Measurements from ENCODE around the gene LSM3. TPM values are rescaled to one million over a fixed set of nuclear protein-coding genes. Genes with fewer than 3 reads are reported as not detected.
"Not testable (repeated sequence)": the region's sequence is repeated elsewhere in the genome, so short reads cannot be mapped to it uniquely, and the experiment has no call there.

The LSM3 gene
- total and polyA plus RNA-seq, 5 donors: 13.5 to 17.8 (median 16.1) TPM

DNA sequence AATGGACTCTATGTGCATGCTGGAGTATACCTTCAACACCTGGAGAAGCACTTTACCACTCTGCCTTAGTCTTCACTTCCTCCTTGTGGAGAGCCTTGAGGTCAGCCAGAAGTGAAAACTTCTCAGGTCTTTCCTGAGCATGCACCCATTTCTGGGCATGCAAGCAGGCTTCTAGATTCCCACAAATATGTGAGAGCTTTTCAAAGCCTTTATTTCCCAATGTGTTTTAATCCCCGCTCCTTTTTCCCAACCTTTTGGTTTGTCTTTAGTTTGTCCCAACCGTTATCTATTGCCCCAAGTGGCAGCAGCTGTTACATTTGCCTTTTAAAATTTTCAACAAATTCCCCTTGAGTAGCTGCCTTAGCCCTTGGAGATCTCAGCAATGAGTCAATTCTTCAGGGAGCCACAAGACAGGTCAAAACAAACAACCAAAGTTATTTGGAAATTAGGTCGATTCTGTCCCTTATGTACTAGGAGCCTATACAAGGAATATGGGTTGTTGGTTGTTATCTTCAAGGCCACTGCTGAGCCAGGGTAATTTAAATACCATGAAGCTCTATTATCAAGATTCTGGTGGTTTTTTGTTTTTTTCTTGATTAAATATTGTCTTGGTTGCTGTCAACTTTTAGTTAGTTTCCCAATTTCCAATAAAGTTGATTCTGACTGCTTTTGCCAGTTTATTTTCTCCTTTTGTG lies 44.4 kb downstream of the LSM3 start:
- DNase-seq: no peak
- Histone ChIP-seq H3K4me3 (ENCODE audit: low read length) (no peak overlapping the region), H3K9me3 (ENCODE audit: control insufficient read depth, low read length) (no peaks in the 10 kb centered on the region), H3K27me3 (ENCODE audit: control insufficient read depth, insufficient read depth) (no peaks in the 10 kb centered on the region), H3K27ac (ENCODE audit: low read length) (no peak overlapping the region), H3K4me1 (ENCODE audit: control insufficient read depth, insufficient read depth, low read length) (peaks cover 6% of the 10 kb centered on the region)
- no peak for ATAC-seq
- intact Hi-C loops (cut with DNase I): no loop called here
- WGBS: 66% methylated on average over 3 of the region's 3 CpGs

DNA sequence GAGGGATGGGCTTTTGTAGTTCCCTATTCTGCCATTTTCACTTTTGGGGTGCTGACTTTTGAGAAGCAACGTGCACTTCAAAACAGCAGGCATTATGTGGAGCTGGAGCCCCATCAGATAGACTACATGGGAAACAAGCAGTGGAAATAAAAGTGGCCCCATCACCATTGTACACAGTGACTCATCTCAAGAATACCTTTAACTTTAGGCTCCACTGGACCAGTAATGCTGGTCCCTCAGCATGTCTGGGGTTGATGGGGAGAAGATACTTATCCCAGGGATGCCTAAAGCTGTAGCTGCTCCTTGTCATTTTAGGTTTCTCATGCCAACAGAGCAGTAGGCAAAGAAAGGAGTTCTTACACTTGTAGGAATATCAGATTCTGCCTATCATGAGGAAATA lies 45.0 kb downstream of the LSM3 start:
- H3K9me3 ChIP-seq (ENCODE audit: control insufficient read depth, low read length): no peaks in the 10 kb centered on the region
- WGBS: 78% methylated on average over 1 of the region's 1 CpG
- no peak overlapping the region for H3K27ac ChIP-seq (ENCODE audit: low read length)
- peaks cover 6% of the 10 kb centered on the region for H3K4me1 ChIP-seq (ENCODE audit: control insufficient read depth, insufficient read depth, low read length)
- DNase-seq (no peak), ATAC-seq (no peak)
- H3K4me3 ChIP-seq (ENCODE audit: low read length): no peak overlapping the region
- no peaks in the 10 kb centered on the region for H3K27me3 ChIP-seq (ENCODE audit: control insufficient read depth, insufficient read depth)
- intact Hi-C loops (cut with DNase I): no loop called here

DNA sequence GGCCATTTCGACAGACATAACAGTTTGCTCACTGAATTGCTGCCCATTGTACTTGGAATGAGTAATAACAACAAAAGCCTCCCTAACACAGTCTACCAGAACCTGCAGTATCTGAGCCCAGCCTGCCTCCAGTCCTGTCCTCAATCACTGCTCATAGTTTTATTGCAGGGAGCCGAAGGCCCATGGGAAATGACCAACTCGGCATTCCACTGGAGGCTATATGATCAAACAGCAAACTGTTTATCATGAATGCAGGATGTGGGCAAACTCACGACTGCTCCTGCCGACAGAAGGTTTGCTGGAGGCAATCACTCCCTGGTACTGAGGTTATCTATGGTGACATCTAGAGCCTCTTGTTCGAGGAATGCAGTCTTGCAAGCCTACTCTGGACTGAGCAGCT lies 46.3 kb downstream of the LSM3 start:
- H3K27ac ChIP-seq (ENCODE audit: low read length): no peak overlapping the region
- H3K4me3 ChIP-seq (ENCODE audit: low read length): no peak overlapping the region
- H3K27me3 ChIP-seq (ENCODE audit: control insufficient read depth, insufficient read depth): no peaks in the 10 kb centered on the region
- DNase-seq: no peak
- WGBS: 62% methylated on average over 6 of the region's 6 CpGs
- ATAC-seq: no peak
- intact Hi-C loops (cut with DNase I): no loop called here
- H3K9me3 ChIP-seq (ENCODE audit: control insufficient read depth, low read length): no peaks in the 10 kb centered on the region
- H3K4me1 ChIP-seq (ENCODE audit: control insufficient read depth, insufficient read depth, low read length): peaks cover 6% of the 10 kb centered on the region

DNA sequence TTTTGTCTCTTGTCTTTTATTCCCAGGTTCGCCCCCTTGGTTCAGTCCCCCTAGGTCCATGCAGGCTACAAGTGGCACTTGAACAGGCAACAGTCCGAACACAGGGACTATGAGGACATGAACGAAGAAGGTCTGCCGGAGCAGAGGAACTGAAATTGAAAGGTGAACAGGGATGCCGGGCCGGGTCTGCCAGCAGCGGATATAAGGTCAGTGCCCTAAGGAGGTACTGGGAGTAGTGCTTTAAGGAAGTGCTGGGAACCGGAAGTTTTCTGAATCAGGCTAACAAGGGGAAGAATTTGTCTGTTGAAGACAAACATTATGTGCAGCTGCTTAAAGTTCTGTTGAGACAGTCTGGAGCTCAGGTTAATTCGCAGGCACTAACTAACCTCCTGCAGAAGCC lies 46.8 kb downstream of the LSM3 start:
- Histone ChIP-seq H3K4me1 (ENCODE audit: control insufficient read depth, insufficient read depth, low read length) (peaks cover 6% of the 10 kb centered on the region), H3K27me3 (ENCODE audit: control insufficient read depth, insufficient read depth) (no peaks in the 10 kb centered on the region), H3K27ac (ENCODE audit: low read length) (peak overlapping the region; percentile 4), H3K9me3 (ENCODE audit: control insufficient read depth, low read length) (no peaks in the 10 kb centered on the region), H3K4me3 (ENCODE audit: low read length) (no peak overlapping the region)
- WGBS: 65% methylated on average over 9 of the region's 9 CpGs
- DNase-seq (no peak), ATAC-seq (peak; percentile 16 to 81)
- intact Hi-C loops (cut with DNase I): no loop called here

DNA sequence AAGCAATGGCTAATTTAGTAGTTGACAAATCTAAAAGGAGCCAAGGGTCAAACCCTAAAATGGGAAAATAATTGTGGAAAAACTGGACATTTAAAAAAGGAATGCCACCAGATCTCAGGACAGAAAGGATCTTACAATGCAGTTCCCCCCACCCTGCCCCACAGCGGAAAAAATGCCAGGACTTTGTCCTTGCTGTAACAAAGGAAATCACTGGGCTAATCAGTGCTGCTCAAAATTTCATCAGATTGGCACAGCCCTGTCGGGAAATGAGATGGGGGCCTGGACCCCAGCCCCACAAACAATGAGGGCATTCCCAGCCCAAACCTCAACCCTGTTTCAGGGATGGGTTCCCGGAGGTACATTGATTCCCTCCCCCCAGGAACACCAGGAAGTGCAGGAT lies 47.7 kb downstream of the LSM3 start:
- intact Hi-C loops (cut with DNase I); ATAC-seq; H3K9me3 ChIP-seq (ENCODE audit: control insufficient read depth, low read length); H3K4me3 ChIP-seq (ENCODE audit: low read length); H3K27ac ChIP-seq (ENCODE audit: low read length); H3K27me3 ChIP-seq (ENCODE audit: control insufficient read depth, insufficient read depth); H3K4me1 ChIP-seq (ENCODE audit: control insufficient read depth, insufficient read depth, low read length); DNase-seq: not testable (repeated sequence)
- WGBS: 74% methylated on average over 3 of the region's 3 CpGs

DNA sequence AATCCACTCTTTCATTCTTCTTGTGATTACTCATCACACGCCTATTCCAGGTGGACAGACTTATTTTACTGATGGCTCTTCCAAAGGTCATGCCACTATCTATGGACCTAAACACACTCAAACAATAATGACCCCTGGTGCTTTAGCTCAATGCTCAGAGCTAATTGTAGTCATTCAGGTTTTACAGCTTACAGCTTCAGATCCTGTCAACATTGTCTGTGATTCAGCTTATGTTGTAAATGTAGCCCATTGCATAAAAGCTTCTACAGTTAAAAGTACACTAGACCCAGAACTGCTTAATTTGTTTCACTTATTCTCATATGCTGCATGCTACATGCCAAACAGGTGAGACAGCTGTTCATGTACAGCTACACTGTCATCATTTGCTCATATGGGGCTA lies 49.2 kb downstream of the LSM3 start:
- DNase-seq: no peak
- Histone ChIP-seq H3K4me1 (ENCODE audit: control insufficient read depth, insufficient read depth, low read length) (peaks cover 6% of the 10 kb centered on the region), H3K27me3 (ENCODE audit: control insufficient read depth, insufficient read depth) (no peaks in the 10 kb centered on the region), H3K27ac (ENCODE audit: low read length) (no peak overlapping the region), H3K4me3 (ENCODE audit: low read length) (no peak overlapping the region), H3K9me3 (ENCODE audit: control insufficient read depth, low read length) (no peaks in the 10 kb centered on the region)
- intact Hi-C loops (cut with DNase I): no loop called here
- WGBS: 0% methylated on average over 1 of the region's 1 CpG
- no peak for ATAC-seq

DNA sequence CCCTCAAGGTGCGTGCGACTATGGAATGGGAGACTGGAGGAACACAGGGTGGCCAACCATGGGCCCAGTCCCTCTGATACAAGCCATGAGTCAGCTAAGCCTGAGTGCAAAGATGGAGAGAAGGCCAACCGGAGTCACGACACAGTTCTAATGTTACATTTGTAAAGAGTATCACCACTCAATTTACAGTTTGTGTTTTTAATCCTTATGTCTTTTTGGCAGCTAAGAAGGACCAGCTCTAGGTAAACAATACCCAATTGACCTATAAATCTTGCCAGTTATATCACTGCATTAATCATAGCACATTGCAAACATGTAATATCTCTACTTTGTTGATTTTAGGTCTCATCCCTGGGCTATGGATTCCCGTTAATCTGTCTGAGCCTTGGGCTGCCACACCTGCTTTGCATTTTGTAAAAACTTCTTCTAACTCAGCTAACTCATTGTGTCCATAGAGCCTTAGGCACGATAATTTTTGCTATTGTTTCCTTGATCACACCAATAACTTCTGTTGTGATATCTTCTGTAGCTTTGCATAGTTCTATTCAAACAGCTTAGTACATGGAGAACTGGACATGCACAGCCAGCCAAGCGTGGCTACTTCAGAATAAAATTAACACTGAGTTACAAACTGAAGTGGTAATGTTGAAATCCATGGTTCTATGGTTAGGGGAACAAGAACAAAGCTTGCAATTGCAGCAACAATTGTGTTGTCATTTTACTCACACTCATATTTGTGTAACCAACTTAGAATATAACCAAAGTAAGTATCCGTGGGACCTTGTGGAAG lies 50.3 kb downstream of the LSM3 start:
- no peak overlapping the region for H3K4me3 ChIP-seq (ENCODE audit: low read length)
- ATAC-seq (no peak), DNase-seq (no peak)
- peaks cover 6% of the 10 kb centered on the region for H3K4me1 ChIP-seq (ENCODE audit: control insufficient read depth, insufficient read depth, low read length)
- H3K27me3 ChIP-seq (ENCODE audit: control insufficient read depth, insufficient read depth): no peaks in the 10 kb centered on the region
- H3K9me3 ChIP-seq (ENCODE audit: control insufficient read depth, low read length): no peaks in the 10 kb centered on the region
- no peak overlapping the region for H3K27ac ChIP-seq (ENCODE audit: low read length)
- 91% methylated on average over 8 of the region's 8 CpGs for WGBS
- intact Hi-C loops (cut with DNase I): no loop called here

DNA sequence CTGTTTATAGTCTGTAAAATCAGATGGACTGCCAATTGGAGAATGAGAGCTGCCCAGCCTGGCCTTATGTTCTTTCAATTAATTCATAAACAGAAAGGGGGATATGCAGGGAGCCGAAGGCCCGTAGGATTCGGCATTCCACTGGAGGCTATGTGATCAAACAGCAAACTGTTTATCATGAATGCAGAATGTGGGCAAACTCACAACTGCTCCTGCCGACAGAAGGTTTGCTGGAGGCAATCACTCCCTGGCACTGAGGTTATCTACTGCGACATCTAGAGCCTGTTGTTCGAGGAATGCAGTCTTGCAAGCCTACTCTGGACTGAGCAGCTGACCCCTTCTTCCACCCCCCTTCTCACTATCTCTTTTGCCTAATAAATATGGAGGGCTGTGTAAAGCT lies 51.1 kb downstream of the LSM3 start:
- H3K27ac ChIP-seq (ENCODE audit: low read length); H3K4me3 ChIP-seq (ENCODE audit: low read length); intact Hi-C loops (cut with DNase I); H3K4me1 ChIP-seq (ENCODE audit: control insufficient read depth, insufficient read depth, low read length); DNase-seq; H3K27me3 ChIP-seq (ENCODE audit: control insufficient read depth, insufficient read depth); ATAC-seq; H3K9me3 ChIP-seq (ENCODE audit: control insufficient read depth, low read length): not testable (repeated sequence)
- whole genome bisulfite sequencing: 85% methylated on average over 6 of the region's 6 CpGs

DNA sequence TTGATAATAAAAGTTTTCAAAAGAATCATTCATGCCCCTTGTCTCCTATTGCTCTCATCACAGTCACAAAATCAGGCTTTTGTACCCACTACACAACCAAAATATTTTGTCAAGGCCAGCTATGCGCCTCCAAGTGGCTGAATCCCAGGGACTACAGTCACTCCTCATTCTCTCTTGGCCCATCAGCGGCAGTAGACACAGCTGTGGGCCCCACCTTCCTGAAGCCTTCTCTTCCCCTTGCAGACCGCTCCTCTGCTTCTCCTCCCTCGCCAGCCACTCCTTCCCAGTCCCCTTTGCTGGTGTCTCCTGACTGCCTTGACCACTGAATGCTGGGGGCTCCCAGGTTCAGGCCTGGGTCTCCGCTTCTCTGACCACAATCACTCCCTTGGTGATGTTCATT lies 52.1 kb downstream of the LSM3 start:
- Histone ChIP-seq H3K4me3 (ENCODE audit: low read length) (no peak overlapping the region), H3K27me3 (ENCODE audit: control insufficient read depth, insufficient read depth) (no peaks in the 10 kb centered on the region), H3K4me1 (ENCODE audit: control insufficient read depth, insufficient read depth, low read length) (peaks cover 3% of the 10 kb centered on the region), H3K27ac (ENCODE audit: low read length) (no peak overlapping the region), H3K9me3 (ENCODE audit: control insufficient read depth, low read length) (no peaks in the 10 kb centered on the region)
- ATAC-seq (no peak), DNase-seq (no peak)
- intact Hi-C loops (cut with DNase I): no loop called here
- 95% methylated on average over 5 of the region's 5 CpGs for WGBS

DNA sequence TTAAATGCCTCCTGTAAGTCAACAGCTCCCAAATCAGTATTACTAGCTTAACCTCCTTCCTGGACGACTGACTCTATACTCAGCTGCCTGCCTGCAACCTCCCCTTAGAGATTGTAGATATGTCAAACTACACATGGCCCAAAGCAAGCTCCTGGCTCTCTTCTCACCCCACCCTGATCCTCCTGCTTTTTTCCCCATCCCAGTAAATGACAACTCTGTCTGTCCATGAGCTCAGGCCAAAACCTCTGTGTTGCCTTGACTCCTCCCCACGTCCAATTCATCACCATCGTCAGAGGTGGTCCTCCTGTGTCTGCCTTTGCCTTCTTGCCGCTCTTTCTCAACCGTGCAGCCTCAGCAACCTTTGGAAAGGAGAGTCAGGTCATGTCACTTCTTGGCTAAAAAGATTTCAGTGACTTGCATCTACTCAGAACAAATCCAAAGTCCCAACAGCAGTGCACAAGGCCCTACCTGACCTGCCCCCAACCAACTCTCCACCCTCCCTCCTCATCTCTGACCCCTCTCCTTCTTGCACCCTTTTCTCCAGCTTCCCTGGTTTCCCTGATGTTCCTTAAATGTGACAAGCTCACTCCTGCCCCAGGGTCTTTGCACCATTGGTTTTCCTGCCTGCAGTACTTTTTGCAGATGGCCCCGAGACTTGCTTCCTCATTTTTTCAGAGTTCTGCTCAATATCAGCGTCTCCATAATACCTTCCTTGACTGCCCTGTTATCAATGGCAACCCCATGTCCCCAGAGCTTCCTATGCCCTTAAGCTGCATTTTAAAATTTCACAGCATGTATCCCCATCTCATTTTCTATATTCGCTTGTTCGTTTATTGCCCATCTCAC lies 52.8 kb downstream of the LSM3 start:
- Histone ChIP-seq H3K4me3 (ENCODE audit: low read length) (no peak overlapping the region), H3K27me3 (ENCODE audit: control insufficient read depth, insufficient read depth) (no peaks in the 10 kb centered on the region), H3K27ac (ENCODE audit: low read length) (no peak overlapping the region), H3K9me3 (ENCODE audit: control insufficient read depth, low read length) (no peaks in the 10 kb centered on the region), H3K4me1 (ENCODE audit: control insufficient read depth, insufficient read depth, low read length) (peaks cover 3% of the 10 kb centered on the region)
- DNase-seq (no peak), ATAC-seq (no peak)
- WGBS: 75% methylated on average over 9 of the region's 9 CpGs
- intact Hi-C loops (cut with DNase I): no loop called here

DNA sequence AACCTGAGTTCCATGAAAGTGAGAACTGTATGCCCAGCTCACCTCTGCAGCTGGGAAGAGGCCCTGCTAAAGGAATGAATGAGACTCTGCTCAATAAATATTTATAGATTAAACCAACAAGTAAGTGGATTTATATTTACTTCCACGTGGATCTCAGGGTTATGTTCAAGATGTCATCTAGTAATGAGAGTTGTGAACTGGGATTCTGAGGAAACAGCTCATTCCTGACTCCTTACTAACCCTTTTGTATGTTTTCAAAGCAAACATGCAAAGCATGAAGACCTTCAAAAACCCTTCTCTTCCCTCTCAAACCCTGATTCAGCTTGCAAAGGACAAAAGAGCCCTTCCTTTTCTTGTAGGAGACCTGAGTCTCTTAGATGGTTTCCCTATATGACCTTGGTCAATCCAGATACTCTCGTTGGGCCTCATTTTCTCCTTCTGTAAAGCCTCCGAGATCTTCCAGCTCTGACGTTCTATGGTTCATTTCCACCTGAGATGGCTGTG lies 53.4 kb downstream of the LSM3 start:
- Histone ChIP-seq H3K4me3 (ENCODE audit: low read length) (no peak overlapping the region), H3K27me3 (ENCODE audit: control insufficient read depth, insufficient read depth) (no peaks in the 10 kb centered on the region), H3K27ac (ENCODE audit: low read length) (peak overlapping the region; percentile 13), H3K4me1 (ENCODE audit: control insufficient read depth, insufficient read depth, low read length) (peaks cover 3% of the 10 kb centered on the region), H3K9me3 (ENCODE audit: control insufficient read depth, low read length) (no peaks in the 10 kb centered on the region)
- 46% methylated on average over 4 of the region's 4 CpGs for WGBS
- no peak for DNase-seq
- intact Hi-C loops (cut with DNase I): no loop called here
- ATAC-seq: no peak

All from right cardiac atrium (tissue), 5 donors.